T-cell (primary cell): Measurements from ENCODE around the gene QSER1. TPM values are rescaled to one million over a fixed set of nuclear protein-coding genes. Genes with fewer than 3 reads are reported as not detected.

Experiments used
- ATAC-seq, 4 experiments: fragments of 200-7000 bp in 3 of 4; fragments of 150-1000 bp in 1 of 4; cut with Tn5 transposase; replicated peaks in 1 of 4; 1 replicate in 3 of 4; 2 replicates in 1 of 4; pipeline ENCODE4 v1.10.0; 2021; ENCODE audit warnings: moderate library complexity in 3 of 4, mild to moderate bottlenecking in 2 of 4, moderate number of reproducible peaks in 1 of 4
- CTCF ChIA-PET, 2 donors: fragments of 300-600 bp; sonication (Branson Sonifier 250); formaldehyde crosslinking; loops; one replicate each; lab custom pipeline; 2022; ENCODE audit warnings: antibody characterized with exemption in 2 of 2; lab: Charles Lee
- POLR2A ChIA-PET, 2 donors: fragments of 300-600 bp; sonication (Branson Sonifier 250); formaldehyde crosslinking; loops; one replicate each; lab custom pipeline; 2022; ENCODE audit warnings: antibody characterized with exemption in 2 of 2; lab: Charles Lee
- DNase-seq, 35 experiments: peaks; one replicate each; pipeline versions ENCODE4 v3.0.0 to v3.0.0-alpha.2; 2013 to 2023
- H3K27ac ChIP-seq: one replicate; pipeline ENCODE4 v1.5.1; 2013; ENCODE audit warnings: low read length
- H3K27me3 ChIP-seq, 2 experiments: replicated peaks in 1 of 2; 1 replicate in 1 of 2; 2 replicates in 1 of 2; pipeline versions ENCODE4 v1.6.1 to v1.7.0; 2013; ENCODE audit warnings: low read length in 1 of 2, mixed read lengths in 1 of 2; ENCODE audit not compliant: control insufficient read depth in 2 of 2, insufficient read depth in 2 of 2; ENCODE audit errors: extremely low read depth in 1 of 2
- H3K36me3 ChIP-seq, 2 donors: 1 replicate in 1 of 2; 2 replicates in 1 of 2; pipeline versions ENCODE4 v1.6.1 to v1.7.0; 2013; ENCODE audit warnings: low read length in 1 of 2; ENCODE audit not compliant: control insufficient read depth in 2 of 2, insufficient read depth in 1 of 2; ENCODE audit errors: extremely low read depth in 1 of 2
- H3K4me1 ChIP-seq, 2 experiments: 1 replicate in 1 of 2; 2 replicates in 1 of 2; pipeline versions ENCODE4 v1.6.1 to v1.7.0; 2013; ENCODE audit warnings: low read length in 2 of 2, mixed read lengths in 1 of 2; ENCODE audit not compliant: insufficient read depth in 2 of 2, control insufficient read depth in 1 of 2; ENCODE audit errors: extremely low read depth in 1 of 2
- H3K4me3 ChIP-seq, 2 donors: 1 replicate in 1 of 2; 2 replicates in 1 of 2; pipeline versions ENCODE4 v1.5.1 to v1.7.0; 2013; ENCODE audit warnings: mild to moderate bottlenecking in 2 of 2, low read length in 1 of 2, moderate library complexity in 1 of 2; ENCODE audit not compliant: control insufficient read depth in 1 of 2; ENCODE audit errors: extremely low read depth in 1 of 2
- H3K9me3 ChIP-seq: 2 replicates; pipeline ENCODE4 v1.7.0; 2013
- H3K27ac Mint-ChIP-seq, 2 donors: one replicate each; pipeline ENCODE4 v1.8.0; 2020 to 2021; ENCODE audit warnings: mild to moderate bottlenecking in 2 of 2, mixed read lengths in 2 of 2
- H3K27me3 Mint-ChIP-seq, 2 donors: one replicate each; pipeline ENCODE4 v1.8.0; 2021 to 2022; ENCODE audit warnings: mixed read lengths in 2 of 2
- H3K36me3 Mint-ChIP-seq: one replicate; pipeline ENCODE4 v1.8.0; 2021; ENCODE audit warnings: mixed read lengths
- H3K4me1 Mint-ChIP-seq, 3 donors: one replicate each; pipeline ENCODE4 v1.8.0; 2020 to 2022; ENCODE audit warnings: mixed read lengths in 3 of 3, mild to moderate bottlenecking in 1 of 3
- H3K4me3 Mint-ChIP-seq, 3 donors: one replicate each; pipeline ENCODE4 v1.8.0; 2020 to 2022; ENCODE audit warnings: mild to moderate bottlenecking in 3 of 3, mixed read lengths in 3 of 3, moderate library complexity in 3 of 3
- H3K9me3 Mint-ChIP-seq, 3 donors: one replicate each; pipeline ENCODE4 v1.8.0; 2020 to 2022; ENCODE audit warnings: mixed read lengths in 3 of 3
- WGBS: methylation state at CpG from one replicate; pipeline ENCODE4 v1.1.5; 2013; ENCODE audit warnings: missing lambda C conversion rate; ENCODE audit not compliant: insufficient coverage; 5-methylcytosine and 5-hydroxymethylcytosine counted together
- total RNA-seq, 35 experiments: library from RNA in 6 of 35; stranded (reverse) in 6 of 35; fragments of 120-200 nt in 1 of 35; gene quantifications; one replicate each; pipeline versions ENCODE4 v1.2.1 to v1.2.4 and lab custom pipeline; 2013 to 2026

Gene QSER1
- total RNA-seq, 5 donors from 2014 or later (not counting 1 experiment from before 2014, with no cell fraction given), result 11.9 to 14.1 (median 13.5) TPM

DNA sequence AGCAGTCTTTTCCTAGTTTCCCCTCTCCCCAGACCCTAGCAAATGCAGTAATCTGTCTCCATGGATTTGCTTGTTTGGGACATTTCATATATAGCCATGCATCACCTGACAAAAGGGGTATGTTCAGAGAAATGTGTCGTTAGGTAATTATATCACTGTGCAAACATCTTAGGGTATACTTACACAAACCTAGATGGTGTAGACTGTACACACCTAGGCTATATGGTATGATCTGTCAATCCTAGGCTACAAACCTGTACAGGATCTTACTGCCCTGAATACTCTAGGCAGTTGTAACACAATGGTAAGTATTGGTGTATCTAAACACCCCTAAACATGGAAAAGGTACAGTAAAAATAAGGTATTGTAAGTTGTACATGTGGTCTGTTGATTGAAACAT is 23.8 kb downstream of the QSER1 start:
- H3K9me3 ChIP-seq, result no peaks in the 10 kb centered on the region
- H3K4me3 ChIP-seq, result no peak overlapping the region
- Mint-ChIP-seq H3K27me3 (no peaks in the 10 kb centered on the region), H3K9me3 (no peaks in the 10 kb centered on the region), H3K36me3 (peaks cover 12% of the 10 kb centered on the region), H3K27ac (no peak overlapping the region), H3K4me3 (no peak overlapping the region), H3K4me1 (peaks cover 25 to 30% (median 29%) of the 10 kb centered on the region in 3 donors)
- H3K36me3 ChIP-seq, result no peaks in the 10 kb centered on the region
- no peaks in the 10 kb centered on the region for H3K27me3 ChIP-seq
- H3K4me1 ChIP-seq, result peaks cover 0 to 2% of the 10 kb centered on the region in 2 experiments
- DNase-seq (no peak), ATAC-seq (no peak)
- ChIA-PET CTCF (no interaction called here), POLR2A (no interaction called here)
- H3K27ac ChIP-seq, result no peak overlapping the region
- no CpG with 5 or more reads among the region's 1 CpG for WGBS

DNA sequence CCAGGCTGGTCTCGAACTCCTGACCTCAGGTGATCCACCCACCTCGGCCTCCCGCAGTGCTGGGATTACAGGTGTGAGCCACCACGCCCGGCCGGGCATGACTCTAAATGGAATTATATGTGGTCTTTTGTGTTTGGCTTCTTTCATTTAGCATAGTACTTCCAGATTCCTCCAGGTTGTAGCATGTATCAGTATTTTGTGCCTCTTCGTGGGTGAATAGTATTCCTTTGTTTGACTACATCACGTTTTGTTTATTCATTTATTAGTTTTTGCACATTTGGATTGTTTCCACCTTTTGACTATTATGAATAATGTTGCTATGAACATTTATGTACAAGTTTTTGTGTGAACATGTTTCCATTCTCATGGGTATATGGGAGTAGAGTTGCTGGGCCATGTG is 24.4 kb downstream of the QSER1 start:
- Histone ChIP-seq H3K4me3 (no peak overlapping the region), H3K4me1 (peaks cover 0 to 2% of the 10 kb centered on the region in 2 experiments), H3K27ac (no peak overlapping the region), H3K27me3 (no peaks in the 10 kb centered on the region), H3K36me3 (no peaks in the 10 kb centered on the region), H3K9me3 (no peaks in the 10 kb centered on the region)
- ATAC-seq, result no peak
- H3K36me3 Mint-ChIP-seq, result peaks cover 7% of the 10 kb centered on the region
- no peaks in the 10 kb centered on the region for H3K27me3 Mint-ChIP-seq
- WGBS, result 100% methylated on average over 3 of the region's 8 CpGs
- H3K9me3 Mint-ChIP-seq, result no peaks in the 10 kb centered on the region
- POLR2A ChIA-PET, result no interaction called here
- DNase-seq, result no peak
- H3K4me1 Mint-ChIP-seq, result peaks cover 22 to 26% (median 23%) of the 10 kb centered on the region in 3 donors
- CTCF ChIA-PET, result interaction anchor here in 1 of 2 donors (0.6 kb wide), 1 partner anchor 34 kb away, joined by 3 read pairs; no protein-coding TSS in a partner anchor
- H3K4me3 Mint-ChIP-seq, result no peak overlapping the region
- H3K27ac Mint-ChIP-seq, result no peak overlapping the region

DNA sequence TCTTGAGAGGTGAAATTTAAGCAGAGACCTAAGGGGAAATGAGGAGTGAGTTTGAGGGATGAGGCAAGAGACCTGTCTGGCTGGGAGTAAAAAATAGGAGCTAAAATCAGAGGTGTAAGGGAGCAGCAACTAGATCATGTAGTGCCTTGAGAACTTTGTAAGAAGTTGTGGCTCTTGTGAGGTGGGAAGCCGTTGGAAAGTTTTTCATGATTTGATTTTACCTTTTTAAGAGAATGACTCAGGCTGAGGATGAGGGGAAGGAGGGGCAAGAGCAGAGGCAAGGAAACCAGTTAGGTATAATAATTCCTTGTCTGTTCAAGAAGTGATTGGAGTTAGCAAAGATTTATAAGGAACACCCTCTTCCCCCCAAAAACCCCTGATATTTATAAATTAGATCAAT is 25.8 kb downstream of the QSER1 start:
- ChIA-PET CTCF (interaction anchor here in 1 of 2 donors (0.5 kb wide), 1 partner anchor 12 kb away, joined by 3 read pairs; no protein-coding TSS in a partner anchor), POLR2A (interaction anchor here in 1 of 2 donors (0.5 kb wide), 1 partner anchor 635 kb away, joined by 3 read pairs; no protein-coding TSS in a partner anchor)
- ATAC-seq, result no peak

DNA sequence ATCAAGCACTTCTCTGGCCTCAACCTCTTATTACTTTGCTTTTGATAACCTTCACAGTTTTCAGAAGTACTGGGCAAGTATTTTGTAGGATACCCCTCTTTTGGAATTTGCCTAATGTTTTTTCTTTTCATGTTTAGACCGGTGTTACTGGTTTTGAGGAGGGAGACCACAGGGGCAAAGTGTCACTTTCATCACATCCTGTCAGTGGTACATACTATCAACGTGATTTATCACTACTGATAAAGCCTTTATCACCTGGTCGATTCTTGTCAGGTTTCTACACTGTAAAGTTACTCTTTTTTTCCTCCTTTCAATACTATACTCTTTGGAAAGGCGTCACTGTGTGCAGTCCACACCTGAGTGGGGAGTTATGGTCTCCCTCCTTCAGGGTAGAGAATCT is 26.7 kb downstream of the QSER1 start:
- peaks cover 0 to 2% of the 10 kb centered on the region in 2 experiments for H3K4me1 ChIP-seq
- H3K36me3 ChIP-seq, result no peaks in the 10 kb centered on the region
- peaks cover 18 to 27% (median 22%) of the 10 kb centered on the region in 3 donors for H3K4me1 Mint-ChIP-seq
- 0% methylated on average over 1 of the region's 4 CpGs for WGBS
- H3K27me3 ChIP-seq, result no peaks in the 10 kb centered on the region
- no peaks in the 10 kb centered on the region for H3K9me3 Mint-ChIP-seq
- no peak overlapping the region for H3K4me3 ChIP-seq
- H3K36me3 Mint-ChIP-seq, result peaks cover 4% of the 10 kb centered on the region
- DNase-seq (no peak), ATAC-seq (no peak)
- H3K27ac ChIP-seq, result no peak overlapping the region
- no peaks in the 10 kb centered on the region for H3K9me3 ChIP-seq
- H3K27me3 Mint-ChIP-seq, result no peaks in the 10 kb centered on the region
- H3K4me3 Mint-ChIP-seq, result no peak overlapping the region
- ChIA-PET POLR2A (no interaction called here), CTCF (no interaction called here)
- H3K27ac Mint-ChIP-seq, result no peak overlapping the region

More for the DNA sequence above, 25.8 kb downstream of the QSER1 start:
- no peaks in the 10 kb centered on the region for H3K9me3 Mint-ChIP-seq
- H3K36me3 Mint-ChIP-seq, result peaks cover 4% of the 10 kb centered on the region
- Histone ChIP-seq H3K4me3 (no peak overlapping the region), H3K27ac (no peak overlapping the region), H3K9me3 (no peaks in the 10 kb centered on the region), H3K36me3 (no peaks in the 10 kb centered on the region), H3K27me3 (no peaks in the 10 kb centered on the region), H3K4me1 (peaks cover 0 to 2% of the 10 kb centered on the region in 2 experiments)
- H3K27me3 Mint-ChIP-seq, result no peaks in the 10 kb centered on the region
- no peak overlapping the region for H3K27ac Mint-ChIP-seq
- WGBS, result 71% methylated on average over 1 of the region's 1 CpG
- no peak overlapping the region for H3K4me3 Mint-ChIP-seq
- peaks cover 18 to 27% (median 22%) of the 10 kb centered on the region in 3 donors for H3K4me1 Mint-ChIP-seq
- no peak for DNase-seq

DNA sequence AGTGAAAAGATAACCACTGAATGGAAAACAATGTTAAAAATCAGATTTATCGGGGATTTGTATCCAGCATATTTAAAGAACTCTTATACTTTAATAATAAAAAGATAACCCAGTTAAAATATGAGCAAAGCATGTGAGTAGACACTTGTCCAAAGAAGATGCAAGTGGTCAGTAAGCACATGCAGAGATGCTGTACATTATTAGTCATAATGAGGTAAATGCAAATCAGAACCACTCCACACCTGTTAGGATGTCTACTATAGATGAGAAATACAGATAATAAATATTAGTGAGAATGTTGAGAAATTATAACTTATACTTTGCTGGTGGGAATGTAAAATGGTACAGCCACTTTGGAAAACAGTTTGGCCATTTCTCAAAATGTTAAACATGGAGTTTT is 28.0 kb downstream of the QSER1 start:
- H3K4me1 ChIP-seq, result peaks cover 0 to 2% of the 10 kb centered on the region in 2 experiments
- Mint-ChIP-seq H3K27ac (no peak overlapping the region), H3K9me3 (no peaks in the 10 kb centered on the region), H3K4me3 (no peak overlapping the region), H3K4me1 (peaks cover 21 to 27% (median 26%) of the 10 kb centered on the region in 3 donors), H3K27me3 (no peaks in the 10 kb centered on the region), H3K36me3 (peaks cover 4% of the 10 kb centered on the region)
- no peaks in the 10 kb centered on the region for H3K27me3 ChIP-seq
- ChIA-PET POLR2A (no interaction called here), CTCF (interaction anchor here in 1 of 2 donors (0.7 kb wide), 1 partner anchor 52 kb away, joined by 3 read pairs; no protein-coding TSS in a partner anchor)
- H3K9me3 ChIP-seq, result no peaks in the 10 kb centered on the region
- ATAC-seq (no peak), DNase-seq (no peak)
- H3K27ac ChIP-seq, result no peak overlapping the region
- H3K36me3 ChIP-seq, result no peaks in the 10 kb centered on the region
- no CpG with 5 or more reads among the region's 1 CpG for WGBS
- H3K4me3 ChIP-seq, result no peak overlapping the region

DNA sequence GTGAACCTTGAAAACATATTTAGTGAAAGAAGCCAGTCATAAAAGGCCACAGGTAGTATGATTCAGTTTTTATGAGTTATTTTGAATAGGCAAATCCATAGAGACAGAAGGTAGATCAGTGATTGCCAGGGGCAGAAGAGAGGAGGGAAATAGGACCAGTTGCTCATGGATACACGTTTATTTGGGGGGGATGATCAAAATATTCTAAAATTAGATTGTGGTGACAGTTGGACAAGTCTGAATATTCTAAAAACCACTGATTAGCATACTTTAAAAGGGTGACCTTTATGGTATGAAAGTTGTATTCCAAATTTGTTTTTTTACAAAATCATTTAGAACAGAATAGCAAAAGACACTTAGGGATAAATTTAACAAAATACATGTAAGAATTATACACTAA is 28.6 kb downstream of the QSER1 start:
- ATAC-seq (no peak), DNase-seq (no peak)
- H3K4me3 Mint-ChIP-seq, result no peak overlapping the region
- no CpG with 5 or more reads among the region's 1 CpG for WGBS
- H3K9me3 ChIP-seq, result no peaks in the 10 kb centered on the region
- H3K4me1 ChIP-seq, result peaks cover 0 to 2% of the 10 kb centered on the region in 2 experiments
- no peaks in the 10 kb centered on the region for H3K36me3 ChIP-seq
- no peak overlapping the region for H3K27ac ChIP-seq
- H3K27me3 ChIP-seq, result no peaks in the 10 kb centered on the region
- no peaks in the 10 kb centered on the region for H3K27me3 Mint-ChIP-seq
- ChIA-PET POLR2A (no interaction called here), CTCF (no interaction called here)
- H3K4me3 ChIP-seq, result no peak overlapping the region
- H3K9me3 Mint-ChIP-seq, result no peaks in the 10 kb centered on the region
- peaks cover 4% of the 10 kb centered on the region for H3K36me3 Mint-ChIP-seq
- no peak overlapping the region for H3K27ac Mint-ChIP-seq
- H3K4me1 Mint-ChIP-seq, result peaks cover 22 to 27% (median 26%) of the 10 kb centered on the region in 3 donors
